GM12891 (cell line): ENCODE results near the gene FOXD1.

Experiments
- POLR2A ChIP-seq: IDR thresholded peaks from 2 replicates; pipeline ENCODE4 v1.6.1; 2011; ENCODE audit warnings: low read depth, low read length, control low read depth
- POLR2AphosphoS5 ChIP-seq: IDR thresholded peaks from 2 replicates; pipeline ENCODE4 v1.6.1; 2011; ENCODE audit warnings: low read depth, low read length, control low read depth

GRCh38 chr5:73437101-73437776 is 11.3 kb downstream of the FOXD1 start:
- TF ChIP-seq POLR2AphosphoS5 = no peak
- no peak for TF ChIP-seq POLR2A
